Kidney capillary endothelial cell (primary cell): ENCODE results near the gene STK32B.

ENCODE experiments used
- DNase-seq: peaks from one replicate; pipeline ENCODE4 v3.0.0-alpha.2; 2018; ENCODE audit warnings: low spot score

STK32B gene

GRCh38 chr4:5471206-5471605 lies 419.9 kb downstream of the STK32B start:
- DNase-seq = no peak

GRCh38 chr4:5471691-5472090 lies 420.4 kb downstream of the STK32B start:
- DNase-seq = no peak

- no peak for DNase-seq
Observed at GRCh38 chr4:5472160-5472591, 420.9 kb downstream of the STK32B start.

- DNase-seq = no peak
Observed at GRCh38 chr4:5473125-5473524, 421.8 kb downstream of the STK32B start.

GRCh38 chr4:5474756-5475155 lies 423.5 kb downstream of the STK32B start:
- no peak for DNase-seq

- no peak for DNase-seq
Observed at GRCh38 chr4:5477613-5478012, 426.3 kb downstream of the STK32B start.

- no peak for DNase-seq
Observed at GRCh38 chr4:5478169-5478568, 426.9 kb downstream of the STK32B start.

GRCh38 chr4:5478697-5479096 lies 427.4 kb downstream of the STK32B start:
- DNase-seq = no peak

GRCh38 chr4:5479518-5480060 lies 428.3 kb downstream of the STK32B start:
- DNase-seq = no peak

GRCh38 chr4:5488413-5488812 lies 437.1 kb downstream of the STK32B start:
- DNase-seq = no peak

- DNase-seq = no peak
Observed at GRCh38 chr4:5489260-5489659, 438.0 kb downstream of the STK32B start.

GRCh38 chr4:5497489-5497888 lies 446.2 kb downstream of the STK32B start:
- no peak for DNase-seq

- no peak for DNase-seq
Observed at GRCh38 chr4:5500165-5500564, 448.9 kb downstream of the STK32B start.

GRCh38 chr4:5503336-5503936 lies 452.2 kb downstream of the STK32B start:
- DNase-seq = no peak

- DNase-seq = no peak
Observed at GRCh38 chr4:5504486-5504885, 453.2 kb downstream of the STK32B start.

GRCh38 chr4:5510504-5510903 lies 459.2 kb downstream of the STK32B start:
- no peak for DNase-seq

- no peak for DNase-seq
Observed at GRCh38 chr4:5511791-5512190, 460.5 kb downstream of the STK32B start.

GRCh38 chr4:5515646-5516045 lies 464.4 kb downstream of the STK32B start:
- DNase-seq = no peak

GRCh38 chr4:5517372-5517771 lies 466.1 kb downstream of the STK32B start:
- no peak for DNase-seq

GRCh38 chr4:5524446-5525299 lies 473.4 kb downstream of the STK32B start:
- no peak for DNase-seq

- no peak for DNase-seq
Observed at GRCh38 chr4:5526080-5526846, 475.0 kb downstream of the STK32B start.

- no peak for DNase-seq
Observed at GRCh38 chr4:5527211-5527610, 475.9 kb downstream of the STK32B start.

GRCh38 chr4:5528031-5528436 lies 476.8 kb downstream of the STK32B start:
- no peak for DNase-seq
